ENCODE measurements around the gene DSCAM.

GRCh38 chr21:40158366-40158765, 688.6 kb downstream of the DSCAM start:
- TF ChIP-seq CTCF (IDR thresholded peaks at IDR 0.05), result no peak
- no peak for TF ChIP-seq EZH2 (IDR thresholded peaks at IDR 0.05; ENCODE audit: borderline replicate concordance, insufficient read depth, low read depth, low read length, poor library complexity, severe bottlenecking)
